HEK293 (cell line): ENCODE measurements around the gene AMER2.

Experiments
- CTCF ChIA-PET: fragments of 350-600 bp; formaldehyde crosslinking; extraction: SDS; loops from one replicate; lab custom pipeline; 2021; ENCODE audit warnings: antibody characterized with exemption; lab: Yijun Ruan, JAX
- POLR2A ChIA-PET: fragments of 300-600 bp; formaldehyde crosslinking; extraction: SDS; loops from one replicate; lab custom pipeline; 2020; ENCODE audit warnings: antibody characterized with exemption, inconsistent platforms; lab: Yijun Ruan, JAX
- H3K27ac ChIP-seq: fragments of 200-500 bp; sonication (Bioruptor generic); 2 replicates; pipeline ENCODE4 v1.5.1; 2014; ENCODE audit warnings: low read depth, low read length, control low read depth, inconsistent platforms; ENCODE audit errors: extremely low read depth
- H3K36me3 ChIP-seq, 2 experiments: fragments of 200-500 bp in 1 of 2; sonication (Bioruptor generic) in 1 of 2; 1 replicate in 1 of 2; 2 replicates in 1 of 2; pipeline ENCODE4 v1.5.1; 2014 to 2017; ENCODE audit warnings: inconsistent platforms in 2 of 2, low read length in 2 of 2; ENCODE audit not compliant: control insufficient read depth in 2 of 2, insufficient read depth in 1 of 2
- H3K4me1 ChIP-seq: fragments of 200-500 bp; sonication (Bioruptor generic); 2 replicates; pipeline ENCODE4 v1.5.1; 2014; ENCODE audit warnings: mild to moderate bottlenecking, low read length, inconsistent platforms; ENCODE audit not compliant: control insufficient read depth, insufficient read depth
- H3K4me3 ChIP-seq: 2 replicates; pipeline ENCODE4 v1.5.1; 2011; ENCODE audit warnings: low read depth, mild to moderate bottlenecking, control low read depth, low read length, moderate library complexity
- H3K9me3 ChIP-seq: fragments of 200-500 bp; sonication (Bioruptor generic); 2 replicates; pipeline ENCODE4 v1.5.1; 2014; ENCODE audit warnings: low read depth, low read length, inconsistent platforms; ENCODE audit not compliant: control insufficient read depth, insufficient read depth
- HOXC10 ChIP-seq: sonication (generic); formaldehyde crosslinking; IDR thresholded peaks from 2 replicates; pipeline ENCODE4 v1.8.1; 2023; ENCODE audit warnings: mild to moderate bottlenecking, missing genetic modification reagents
- MYNN ChIP-seq: fragments of 450-650 bp; formaldehyde crosslinking; IDR thresholded peaks from 2 replicates; pipeline ENCODE4 v1.5.1; 2016; ENCODE audit warnings: missing biosample characterization, missing genetic modification characterization, borderline replicate concordance
- SP7 ChIP-seq: fragments of 450-650 bp; formaldehyde crosslinking; IDR thresholded peaks from 2 replicates; pipeline ENCODE4 v1.5.1; 2016; ENCODE audit warnings: missing biosample characterization, missing genetic modification characterization
- YY2 ChIP-seq: fragments of 450-650 bp; formaldehyde crosslinking; IDR thresholded peaks from 2 replicates; pipeline ENCODE4 v1.5.1; 2016; ENCODE audit warnings: missing biosample characterization, missing genetic modification characterization
- ZBTB1 ChIP-seq: fragments of 450-650 bp; formaldehyde crosslinking; IDR thresholded peaks from 2 replicates; pipeline ENCODE4 v1.5.1; 2016; ENCODE audit warnings: missing biosample characterization, missing genetic modification characterization
- ZNF155 ChIP-seq: fragments of 450-650 bp; formaldehyde crosslinking; IDR thresholded peaks from 2 replicates; pipeline ENCODE4 v1.5.1; 2016; ENCODE audit warnings: missing biosample characterization, missing genetic modification characterization
- ZNF184 ChIP-seq: fragments of 450-650 bp; IDR thresholded peaks from 2 replicates; pipeline ENCODE4 v1.5.1; 2018; ENCODE audit warnings: missing biosample characterization, mild to moderate bottlenecking, missing genetic modification characterization
- ZNF248 ChIP-seq: fragments of 450-650 bp; formaldehyde crosslinking; IDR thresholded peaks from 2 replicates; pipeline ENCODE4 v1.5.1; 2017; ENCODE audit warnings: missing biosample characterization, missing genetic modification characterization
- ZNF366 ChIP-seq: fragments of 450-650 bp; formaldehyde crosslinking; conservative IDR thresholded peaks from 2 replicates; pipeline ENCODE4 v1.5.1; 2016; ENCODE audit warnings: missing biosample characterization, missing genetic modification characterization
- ZNF571 ChIP-seq: fragments of 450-650 bp; formaldehyde crosslinking; IDR thresholded peaks from 2 replicates; pipeline ENCODE4 v1.5.0; 2017; ENCODE audit warnings: missing biosample characterization, missing genetic modification characterization
- ZNF621 ChIP-seq: fragments of 450-650 bp; formaldehyde crosslinking; IDR thresholded peaks from 2 replicates; pipeline ENCODE4 v1.5.1; 2017; ENCODE audit warnings: missing biosample characterization, missing genetic modification characterization
- ZNF701 ChIP-seq: fragments of 450-650 bp; formaldehyde crosslinking; IDR thresholded peaks from 2 replicates; pipeline ENCODE4 v1.5.1; 2016; ENCODE audit warnings: missing biosample characterization, missing genetic modification characterization
- ZNF776 ChIP-seq: fragments of 450-650 bp; formaldehyde crosslinking; IDR thresholded peaks from 2 replicates; pipeline ENCODE4 v1.5.0; 2017; ENCODE audit warnings: missing biosample characterization, missing genetic modification characterization, borderline replicate concordance
- ZXDB ChIP-seq: fragments of 450-650 bp; formaldehyde crosslinking; IDR thresholded peaks from 2 replicates; pipeline ENCODE4 v1.5.1; 2016; ENCODE audit warnings: missing biosample characterization, missing genetic modification characterization
- TF ChIP-seq, protein P1 (sequence below): fragments of 450-650 bp; formaldehyde crosslinking; IDR thresholded peaks from 2 replicates; pipeline ENCODE4 v1.5.1; 2016; ENCODE audit warnings: missing biosample characterization, missing genetic modification characterization, borderline replicate concordance
- TF ChIP-seq, protein P2 (sequence below): fragments of 450-650 bp; formaldehyde crosslinking; IDR thresholded peaks from 2 replicates; pipeline ENCODE4 v1.5.1; 2016; ENCODE audit warnings: missing biosample characterization, missing genetic modification characterization
- TF ChIP-seq, protein P3 (sequence below): IDR thresholded peaks from 2 replicates; pipeline ENCODE4 v1.6.1; 2011; ENCODE audit warnings: mild to moderate bottlenecking, low read depth, low read length, borderline replicate concordance

The AMER2 gene

DNA sequence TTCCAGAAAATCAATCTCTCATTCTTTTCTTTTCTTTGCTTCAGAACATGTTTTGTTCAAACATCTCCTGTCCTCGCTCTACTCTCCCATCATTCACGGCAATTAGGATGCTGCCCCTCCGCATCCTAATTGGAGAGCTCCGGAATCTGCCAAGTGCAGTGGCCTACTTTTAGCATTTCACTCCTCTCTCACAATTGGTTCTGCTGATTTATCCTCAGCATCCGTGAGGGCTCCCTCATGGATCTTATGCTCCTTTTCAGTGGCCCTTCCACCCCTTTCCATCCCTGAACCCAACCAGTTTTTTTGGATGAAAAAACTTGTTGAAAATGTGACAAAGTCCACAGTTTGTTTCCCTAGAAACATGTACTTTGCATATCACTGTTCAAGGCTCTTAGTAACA lies 22.4 kb downstream of the AMER2 start (continued):
- TF ChIP-seq, protein P1, sequence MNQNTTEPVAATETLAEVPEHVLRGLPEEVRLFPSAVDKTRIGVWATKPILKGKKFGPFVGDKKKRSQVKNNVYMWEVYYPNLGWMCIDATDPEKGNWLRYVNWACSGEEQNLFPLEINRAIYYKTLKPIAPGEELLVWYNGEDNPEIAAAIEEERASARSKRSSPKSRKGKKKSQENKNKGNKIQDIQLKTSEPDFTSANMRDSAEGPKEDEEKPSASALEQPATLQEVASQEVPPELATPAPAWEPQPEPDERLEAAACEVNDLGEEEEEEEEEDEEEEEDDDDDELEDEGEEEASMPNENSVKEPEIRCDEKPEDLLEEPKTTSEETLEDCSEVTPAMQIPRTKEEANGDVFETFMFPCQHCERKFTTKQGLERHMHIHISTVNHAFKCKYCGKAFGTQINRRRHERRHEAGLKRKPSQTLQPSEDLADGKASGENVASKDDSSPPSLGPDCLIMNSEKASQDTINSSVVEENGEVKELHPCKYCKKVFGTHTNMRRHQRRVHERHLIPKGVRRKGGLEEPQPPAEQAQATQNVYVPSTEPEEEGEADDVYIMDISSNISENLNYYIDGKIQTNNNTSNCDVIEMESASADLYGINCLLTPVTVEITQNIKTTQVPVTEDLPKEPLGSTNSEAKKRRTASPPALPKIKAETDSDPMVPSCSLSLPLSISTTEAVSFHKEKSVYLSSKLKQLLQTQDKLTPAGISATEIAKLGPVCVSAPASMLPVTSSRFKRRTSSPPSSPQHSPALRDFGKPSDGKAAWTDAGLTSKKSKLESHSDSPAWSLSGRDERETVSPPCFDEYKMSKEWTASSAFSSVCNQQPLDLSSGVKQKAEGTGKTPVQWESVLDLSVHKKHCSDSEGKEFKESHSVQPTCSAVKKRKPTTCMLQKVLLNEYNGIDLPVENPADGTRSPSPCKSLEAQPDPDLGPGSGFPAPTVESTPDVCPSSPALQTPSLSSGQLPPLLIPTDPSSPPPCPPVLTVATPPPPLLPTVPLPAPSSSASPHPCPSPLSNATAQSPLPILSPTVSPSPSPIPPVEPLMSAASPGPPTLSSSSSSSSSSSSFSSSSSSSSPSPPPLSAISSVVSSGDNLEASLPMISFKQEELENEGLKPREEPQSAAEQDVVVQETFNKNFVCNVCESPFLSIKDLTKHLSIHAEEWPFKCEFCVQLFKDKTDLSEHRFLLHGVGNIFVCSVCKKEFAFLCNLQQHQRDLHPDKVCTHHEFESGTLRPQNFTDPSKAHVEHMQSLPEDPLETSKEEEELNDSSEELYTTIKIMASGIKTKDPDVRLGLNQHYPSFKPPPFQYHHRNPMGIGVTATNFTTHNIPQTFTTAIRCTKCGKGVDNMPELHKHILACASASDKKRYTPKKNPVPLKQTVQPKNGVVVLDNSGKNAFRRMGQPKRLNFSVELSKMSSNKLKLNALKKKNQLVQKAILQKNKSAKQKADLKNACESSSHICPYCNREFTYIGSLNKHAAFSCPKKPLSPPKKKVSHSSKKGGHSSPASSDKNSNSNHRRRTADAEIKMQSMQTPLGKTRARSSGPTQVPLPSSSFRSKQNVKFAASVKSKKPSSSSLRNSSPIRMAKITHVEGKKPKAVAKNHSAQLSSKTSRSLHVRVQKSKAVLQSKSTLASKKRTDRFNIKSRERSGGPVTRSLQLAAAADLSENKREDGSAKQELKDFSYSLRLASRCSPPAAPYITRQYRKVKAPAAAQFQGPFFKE (tag by site-specific recombination): no peak
- TF ChIP-seq, protein P2, sequence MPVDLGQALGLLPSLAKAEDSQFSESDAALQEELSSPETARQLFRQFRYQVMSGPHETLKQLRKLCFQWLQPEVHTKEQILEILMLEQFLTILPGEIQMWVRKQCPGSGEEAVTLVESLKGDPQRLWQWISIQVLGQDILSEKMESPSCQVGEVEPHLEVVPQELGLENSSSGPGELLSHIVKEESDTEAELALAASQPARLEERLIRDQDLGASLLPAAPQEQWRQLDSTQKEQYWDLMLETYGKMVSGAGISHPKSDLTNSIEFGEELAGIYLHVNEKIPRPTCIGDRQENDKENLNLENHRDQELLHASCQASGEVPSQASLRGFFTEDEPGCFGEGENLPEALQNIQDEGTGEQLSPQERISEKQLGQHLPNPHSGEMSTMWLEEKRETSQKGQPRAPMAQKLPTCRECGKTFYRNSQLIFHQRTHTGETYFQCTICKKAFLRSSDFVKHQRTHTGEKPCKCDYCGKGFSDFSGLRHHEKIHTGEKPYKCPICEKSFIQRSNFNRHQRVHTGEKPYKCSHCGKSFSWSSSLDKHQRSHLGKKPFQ: no peak
- TF ChIP-seq MYNN (tag by site-specific recombination) (no peak), SP7 (no peak)

DNA sequence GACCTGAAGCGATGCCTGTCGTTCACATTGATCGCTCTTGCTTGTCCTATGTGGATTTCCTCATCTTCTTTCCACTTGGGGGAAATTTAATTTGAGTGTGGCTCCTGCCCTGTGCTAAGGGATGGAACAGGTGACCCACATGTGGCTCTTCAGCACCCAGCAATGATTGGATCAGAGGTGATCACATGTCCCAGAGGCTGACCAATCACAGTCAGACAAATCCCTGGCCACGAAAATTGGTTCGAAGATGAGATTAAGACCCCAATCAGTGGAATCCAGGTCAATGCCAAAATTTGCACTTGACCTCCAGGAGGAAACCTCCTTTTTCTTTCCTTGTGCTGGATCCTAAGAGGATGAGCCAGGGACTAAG lies 23.7 kb downstream of the AMER2 start:
- CTCF ChIA-PET: no interaction called here

DNA sequence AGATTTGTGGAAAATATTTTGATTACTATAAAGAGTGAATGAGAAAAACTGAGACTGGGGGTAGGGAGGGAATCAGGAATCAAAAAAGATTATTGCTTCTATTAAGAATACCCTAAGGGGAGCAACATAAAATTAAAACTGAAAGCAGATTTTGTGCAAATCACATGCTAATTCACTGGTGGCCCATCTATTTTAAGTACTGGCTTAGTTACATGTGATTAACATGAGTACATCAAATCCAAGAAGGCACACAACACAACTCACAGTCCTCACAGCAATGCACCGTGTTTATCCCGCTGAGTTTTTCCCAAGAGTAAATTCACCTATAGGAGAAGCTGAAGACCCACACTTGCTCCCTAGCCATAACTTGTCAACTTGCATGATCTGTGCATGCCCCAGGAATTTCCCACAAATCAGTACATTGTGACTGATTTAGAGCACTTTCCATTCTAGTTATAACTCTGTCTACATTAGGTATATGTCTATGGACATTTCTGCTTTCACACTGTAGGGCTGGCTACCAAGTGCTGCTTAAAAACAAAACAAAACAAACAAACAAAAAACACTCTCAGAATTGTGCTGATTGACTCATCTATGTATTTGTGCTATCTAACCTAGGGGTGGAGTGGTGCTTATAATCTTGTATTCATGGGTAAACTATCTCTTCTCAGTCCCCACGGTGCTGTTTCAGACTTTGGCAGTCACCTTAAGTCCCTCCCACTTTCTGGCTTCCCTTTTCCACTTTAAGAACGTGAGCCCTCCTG lies 24.3 kb downstream of the AMER2 start:
- Histone ChIP-seq H3K9me3 (no peaks in the 10 kb centered on the region), H3K36me3 (no peaks in the 10 kb centered on the region), H3K27ac (no peak overlapping the region), H3K4me3 (no peak overlapping the region), H3K4me1 (no peaks in the 10 kb centered on the region)
- ChIA-PET CTCF (no interaction called here), POLR2A (no interaction called here)
- no peak for TF ChIP-seq ZNF184
- TF ChIP-seq ZNF776 (tag by site-specific recombination): no peak
- TF ChIP-seq ZNF155: no peak
- TF ChIP-seq ZXDB: no peak
- TF ChIP-seq ZNF571 (tag by site-specific recombination): no peak
- no peak for TF ChIP-seq ZNF701 (tag by site-specific recombination)
- TF ChIP-seq ZNF248 (tag by site-specific recombination): no peak
- no peak for TF ChIP-seq ZNF621 (tag by site-specific recombination)
- no peak for TF ChIP-seq ZBTB1 (tag by site-specific recombination)

More for the DNA sequence above, 23.7 kb downstream of the AMER2 start:
- Histone ChIP-seq H3K4me3 (no peak overlapping the region), H3K4me1 (no peaks in the 10 kb centered on the region), H3K36me3 (no peaks in the 10 kb centered on the region), H3K9me3 (no peaks in the 10 kb centered on the region), H3K27ac (no peak overlapping the region)
- TF ChIP-seq YY2 (tag by site-specific recombination) (no peak), HOXC10 (CRISPR knock-in tag) (no peak), ZNF366 (tag by site-specific recombination) (no peak)
- TF ChIP-seq, protein P3, sequence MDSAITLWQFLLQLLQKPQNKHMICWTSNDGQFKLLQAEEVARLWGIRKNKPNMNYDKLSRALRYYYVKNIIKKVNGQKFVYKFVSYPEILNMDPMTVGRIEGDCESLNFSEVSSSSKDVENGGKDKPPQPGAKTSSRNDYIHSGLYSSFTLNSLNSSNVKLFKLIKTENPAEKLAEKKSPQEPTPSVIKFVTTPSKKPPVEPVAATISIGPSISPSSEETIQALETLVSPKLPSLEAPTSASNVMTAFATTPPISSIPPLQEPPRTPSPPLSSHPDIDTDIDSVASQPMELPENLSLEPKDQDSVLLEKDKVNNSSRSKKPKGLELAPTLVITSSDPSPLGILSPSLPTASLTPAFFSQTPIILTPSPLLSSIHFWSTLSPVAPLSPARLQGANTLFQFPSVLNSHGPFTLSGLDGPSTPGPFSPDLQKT: no peak
- TF ChIP-seq, all 188 proteins: peak for 0
- POLR2A ChIA-PET: no interaction called here
